WTC11 (cell line): ENCODE measurements around the gene SOCS7. TPM values are rescaled to one million over a fixed set of nuclear protein-coding genes. Genes with fewer than 3 reads are reported as not detected.

ENCODE experiments used
- ATAC-seq: fragments of 200-7000 bp; cut with Tn5 transposase; 2 replicates; pipeline ENCODE4 v1.10.0; 2021; ENCODE audit warnings: mild to moderate bottlenecking, moderate library complexity
- CTCF ChIA-PET: fragments of 300-600 bp; sonication (Branson Sonifier 250); formaldehyde crosslinking; loops from one replicate; lab custom pipeline; 2021; ENCODE audit warnings: antibody characterized with exemption; lab: Charles Lee
- POLR2A ChIA-PET: fragments of 350-600 bp; sonication (Branson Sonifier 250); formaldehyde crosslinking; loops from one replicate; lab custom pipeline; 2021; ENCODE audit warnings: antibody characterized with exemption; lab: Charles Lee
- DNase-seq: peaks from one replicate; pipeline ENCODE4 v3.0.0; 2021; ENCODE audit warnings: low spot score
- H3K27ac Mint-ChIP-seq: 2 replicates; pipeline ENCODE4 v1.8.0; 2021; ENCODE audit warnings: mixed read lengths
- H3K27me3 Mint-ChIP-seq: 2 replicates; pipeline ENCODE4 v1.8.0; 2021; ENCODE audit warnings: low read depth, mild to moderate bottlenecking, moderate library complexity, mixed read lengths
- H3K36me3 Mint-ChIP-seq: 2 replicates; pipeline ENCODE4 v1.8.0; 2021; ENCODE audit warnings: mixed read lengths
- H3K4me1 Mint-ChIP-seq: 2 replicates; pipeline ENCODE4 v1.8.0; 2022; ENCODE audit warnings: mixed read lengths
- H3K4me3 Mint-ChIP-seq: 2 replicates; pipeline ENCODE4 v1.8.0; 2021; ENCODE audit warnings: mild to moderate bottlenecking, moderate library complexity, mixed read lengths
- H3K9me3 Mint-ChIP-seq: 2 replicates; pipeline ENCODE4 v1.8.0; 2021; ENCODE audit warnings: mixed read lengths
- CREB1 ChIP-seq: sonication (generic); formaldehyde crosslinking; IDR thresholded peaks from 2 replicates; pipeline ENCODE4 v1.8.0; 2023; ENCODE audit warnings: mild to moderate bottlenecking, missing genetic modification reagents
- CREM ChIP-seq: sonication (generic); formaldehyde crosslinking; IDR thresholded peaks from 2 replicates; pipeline ENCODE4 v1.8.1; 2022; ENCODE audit warnings: mild to moderate bottlenecking, missing genetic modification reagents, moderate library complexity
- E2F1 ChIP-seq: sonication (generic); formaldehyde crosslinking; IDR thresholded peaks from 2 replicates; pipeline ENCODE4 v1.8.0; 2022; ENCODE audit warnings: mild to moderate bottlenecking, missing genetic modification reagents
- E2F4 ChIP-seq: sonication (generic); formaldehyde crosslinking; IDR thresholded peaks from 2 replicates; pipeline ENCODE4 v1.8.1; 2022; ENCODE audit warnings: low read depth, mild to moderate bottlenecking, moderate library complexity, missing genetic modification reagents, borderline replicate concordance
- FOXP1 ChIP-seq: sonication (generic); formaldehyde crosslinking; IDR thresholded peaks from 2 replicates; pipeline ENCODE4 v1.8.0; 2022; ENCODE audit warnings: missing genetic modification reagents, mild to moderate bottlenecking, moderate library complexity, borderline replicate concordance
- GRHL2 ChIP-seq: fragments of 250-450 bp; sonication (Bioruptor Pico); IDR thresholded peaks from 2 replicates; pipeline ENCODE4 v1.8.0; 2022; ENCODE audit warnings: mild to moderate bottlenecking, moderate library complexity; ENCODE audit not compliant: insufficient replicate concordance, severe bottlenecking
- HMGXB4 ChIP-seq: sonication (generic); formaldehyde crosslinking; IDR thresholded peaks from 2 replicates; pipeline ENCODE4 v1.8.1; 2023; ENCODE audit warnings: mild to moderate bottlenecking, moderate library complexity, missing genetic modification reagents
- JUN ChIP-seq: sonication (generic); formaldehyde crosslinking; IDR thresholded peaks from 2 replicates; pipeline ENCODE4 v1.8.0; 2023; ENCODE audit warnings: mild to moderate bottlenecking, missing genetic modification reagents
- MAX ChIP-seq: sonication (generic); formaldehyde crosslinking; IDR thresholded peaks from 2 replicates; pipeline ENCODE4 v1.8.0; 2022; ENCODE audit warnings: mild to moderate bottlenecking, missing genetic modification reagents
- MXD4 ChIP-seq: fragments of 250-450 bp; sonication (Bioruptor Pico); IDR thresholded peaks from 2 replicates; pipeline ENCODE4 v1.8.0; 2021; ENCODE audit warnings: mild to moderate bottlenecking, moderate library complexity, borderline replicate concordance
- OVOL2 ChIP-seq: fragments of 250-450 bp; sonication (Bioruptor Pico); IDR thresholded peaks from 2 replicates; pipeline ENCODE4 v1.9.0; 2021; ENCODE audit warnings: mild to moderate bottlenecking, borderline replicate concordance
- PRRX2 ChIP-seq: fragments of 250-450 bp; sonication (Bioruptor Pico); IDR thresholded peaks from 2 replicates; pipeline ENCODE4 v1.8.0; 2021; ENCODE audit warnings: mild to moderate bottlenecking
- SMAD3 ChIP-seq: sonication (generic); formaldehyde crosslinking; IDR thresholded peaks from 2 replicates; pipeline ENCODE4 v1.8.0; 2022; ENCODE audit warnings: missing genetic modification reagents, mild to moderate bottlenecking, borderline replicate concordance
- TCF7 ChIP-seq: sonication (generic); formaldehyde crosslinking; IDR thresholded peaks from 2 replicates; pipeline ENCODE4 v1.8.0; 2022; ENCODE audit warnings: mild to moderate bottlenecking, low read depth, missing genetic modification reagents, moderate library complexity
- TEAD1 ChIP-seq: sonication (generic); formaldehyde crosslinking; IDR thresholded peaks from 2 replicates; pipeline ENCODE4 v1.8.0; 2022; ENCODE audit warnings: mild to moderate bottlenecking, missing genetic modification reagents
- TEAD4 ChIP-seq: sonication (generic); formaldehyde crosslinking; IDR thresholded peaks from 2 replicates; pipeline ENCODE4 v1.8.0; 2022; ENCODE audit warnings: mild to moderate bottlenecking, missing genetic modification reagents
- USF2 ChIP-seq: sonication (generic); formaldehyde crosslinking; IDR thresholded peaks from 2 replicates; pipeline ENCODE4 v1.8.1; 2023; ENCODE audit warnings: mild to moderate bottlenecking, missing genetic modification reagents, moderate library complexity
- ZBTB43 ChIP-seq: sonication (generic); formaldehyde crosslinking; IDR thresholded peaks from 2 replicates; pipeline ENCODE4 v1.8.1; 2023; ENCODE audit warnings: mild to moderate bottlenecking, missing genetic modification reagents
- ZNF121 ChIP-seq: sonication (generic); formaldehyde crosslinking; IDR thresholded peaks from 2 replicates; pipeline ENCODE4 v1.8.0; 2023; ENCODE audit warnings: missing genetic modification reagents
- ZNF416 ChIP-seq: fragments of 250-450 bp; sonication (Bioruptor Pico); IDR thresholded peaks from 2 replicates; pipeline ENCODE4 v1.9.0; 2021; ENCODE audit warnings: mild to moderate bottlenecking, inconsistent platforms
- ZSCAN18 ChIP-seq: fragments of 250-450 bp; sonication (Bioruptor Pico); IDR thresholded peaks from 2 replicates; pipeline ENCODE4 v2.1.2; 2022; ENCODE audit warnings: mild to moderate bottlenecking, moderate library complexity
- total RNA-seq: library from RNA; stranded (reverse); gene quantifications from 3 replicates; pipeline ENCODE4 v1.2.3, GENCODE V29; 2021

The SOCS7 gene
- total RNA-seq, 1 experiment from 2014 or later: 33.6 TPM

GRCh38 chr17:38325221-38325851, 26.3 kb upstream of the SOCS7 start:
- H3K4me3 Mint-ChIP-seq: no peak overlapping the region
- no peak for DNase-seq
- peaks cover 23% of the 10 kb centered on the region for H3K36me3 Mint-ChIP-seq
- no peaks in the 10 kb centered on the region for H3K27me3 Mint-ChIP-seq
- ATAC-seq: peak; percentile 21
- peak overlapping the region; percentile 77; the same call in 1 of the 2 replicates for H3K27ac Mint-ChIP-seq
- no peak for TF ChIP-seq MXD4
- peak; percentile 26; the same call in 1 of the 2 replicates for TF ChIP-seq MAX (CRISPR knock-in tag)
- POLR2A ChIA-PET: interaction anchor here (0.5 to 1.6 kb wide), 9 partner anchors 8 to 424 kb away, joined by 3 to 6 read pairs (median 4); no protein-coding TSS in a partner anchor
- H3K4me1 Mint-ChIP-seq: peaks cover 37% of the 10 kb centered on the region
- CTCF ChIA-PET: interaction anchor here (0.6 to 5.6 kb wide), 17 partner anchors 8 to 342 kb away, joined by 3 to 165 read pairs (median 5); no protein-coding TSS in a partner anchor
- H3K9me3 Mint-ChIP-seq: no peaks in the 10 kb centered on the region

- no peaks in the 10 kb centered on the region for H3K9me3 Mint-ChIP-seq
- TF ChIP-seq ZNF121 (no peak), FOXP1 (CRISPR knock-in tag) (0 out of 2 replicates have a peak, but pooled peaks have one; percentile 17)
- TF ChIP-seq, all 79 proteins: peak for 1
- Mint-ChIP-seq H3K36me3 (peaks cover 14% of the 10 kb centered on the region), H3K27me3 (no peaks in the 10 kb centered on the region), H3K27ac (peak overlapping the region; percentile 74), H3K4me3 (no peak overlapping the region), H3K4me1 (peaks cover 37% of the 10 kb centered on the region)
- no peak for ATAC-seq
- CTCF ChIA-PET: interaction anchor here (0.6 to 10.4 kb wide), 5 partner anchors 6 to 125 kb away, joined by 3 to 221 read pairs (median 32); partner anchors contain the start of gene GPR179
- POLR2A ChIA-PET: no interaction called here
- DNase-seq: no peak
These were observed 24.4 kb upstream of the SOCS7 start for GRCh38 chr17:38326996-38327792.

GRCh38 chr17:38327936-38328335, 23.7 kb upstream of the SOCS7 start:
- CTCF ChIA-PET: interaction anchor here (0.6 to 10.4 kb wide), 3 partner anchors 18 to 124 kb away, joined by 4 to 221 read pairs (median 8); partner anchors contain the start of gene GPR179
- peaks cover 9% of the 10 kb centered on the region for H3K36me3 Mint-ChIP-seq
- no peak overlapping the region for H3K4me3 Mint-ChIP-seq
- ATAC-seq (no peak), DNase-seq (no peak)
- no peak overlapping the region for H3K27ac Mint-ChIP-seq
- no peaks in the 10 kb centered on the region for H3K27me3 Mint-ChIP-seq
- peaks cover 37% of the 10 kb centered on the region for H3K4me1 Mint-ChIP-seq
- H3K9me3 Mint-ChIP-seq: no peaks in the 10 kb centered on the region
- TF ChIP-seq JUN (CRISPR knock-in tag) (no peak), CREB1 (CRISPR knock-in tag) (no peak), TEAD4 (CRISPR knock-in tag) (no peak), ZNF416 (CRISPR knock-in tag) (no peak), ZSCAN18 (CRISPR knock-in tag) (no peak), ZBTB43 (CRISPR knock-in tag) (no peak), ZNF121 (no peak), USF2 (CRISPR knock-in tag) (no peak), TCF7 (CRISPR knock-in tag) (no peak), SMAD3 (CRISPR knock-in tag) (no peak), E2F4 (CRISPR knock-in tag) (no peak), HMGXB4 (no peak), FOXP1 (CRISPR knock-in tag) (no peak), PRRX2 (CRISPR knock-in tag) (no peak), E2F1 (CRISPR knock-in tag) (no peak), GRHL2 (CRISPR knock-in tag) (no peak), TEAD1 (CRISPR knock-in tag) (no peak), OVOL2 (no peak), CREM (CRISPR knock-in tag) (no peak)
- POLR2A ChIA-PET: no interaction called here
